NCI-H1105 treated with DMSO at 0.1 percent for 48 hours (cell line): ENCODE results near the gene KCNA10.

Experiments
- DNase-seq: peaks from one replicate; lab custom pipeline; 2025; lab: John Stamatoyannopoulos, UW

Gene KCNA10

GRCh38 chr1:110477445-110477957, 41.5 kb downstream of the KCNA10 start:
- no peak for DNase-seq

- no peak for DNase-seq
These were observed 41.9 kb downstream of the KCNA10 start for GRCh38 chr1:110477041-110477440.

DNA sequence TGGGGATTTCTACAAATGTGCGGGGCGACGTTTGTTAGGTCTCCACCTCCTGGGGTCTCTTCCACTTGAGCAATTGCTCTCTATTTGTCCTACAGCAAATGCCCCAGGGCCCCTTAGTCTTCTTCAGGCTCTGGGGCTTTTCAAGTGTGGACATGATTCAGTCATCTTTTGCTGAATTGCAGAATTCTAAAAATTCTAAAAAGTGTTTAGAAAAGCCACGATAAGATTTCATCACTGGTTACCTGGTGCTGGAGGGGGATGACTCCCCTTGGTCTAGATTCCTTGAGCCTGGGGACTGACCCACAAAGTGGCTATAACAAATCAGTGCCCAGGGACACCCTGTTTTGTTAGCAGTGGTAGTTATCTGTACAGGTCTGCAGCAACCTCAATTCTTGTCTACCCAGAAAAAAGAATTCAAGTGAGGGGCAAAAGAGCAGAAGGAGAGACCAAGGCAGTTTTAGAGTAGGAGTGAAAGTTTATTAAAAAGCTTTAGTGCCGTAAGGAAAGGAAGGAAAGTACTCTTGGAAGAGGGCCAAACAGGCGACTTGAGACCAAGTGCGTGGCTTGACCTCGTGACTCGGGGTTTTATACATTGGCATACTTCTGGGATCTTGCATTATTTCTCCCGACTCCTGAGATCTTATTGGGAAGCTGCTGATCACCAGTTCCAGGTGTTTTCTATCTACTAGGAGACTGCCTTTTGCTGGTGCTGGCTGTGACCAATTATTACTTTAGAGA, 42.8 kb downstream of the KCNA10 start:
- no peak for DNase-seq

DNA sequence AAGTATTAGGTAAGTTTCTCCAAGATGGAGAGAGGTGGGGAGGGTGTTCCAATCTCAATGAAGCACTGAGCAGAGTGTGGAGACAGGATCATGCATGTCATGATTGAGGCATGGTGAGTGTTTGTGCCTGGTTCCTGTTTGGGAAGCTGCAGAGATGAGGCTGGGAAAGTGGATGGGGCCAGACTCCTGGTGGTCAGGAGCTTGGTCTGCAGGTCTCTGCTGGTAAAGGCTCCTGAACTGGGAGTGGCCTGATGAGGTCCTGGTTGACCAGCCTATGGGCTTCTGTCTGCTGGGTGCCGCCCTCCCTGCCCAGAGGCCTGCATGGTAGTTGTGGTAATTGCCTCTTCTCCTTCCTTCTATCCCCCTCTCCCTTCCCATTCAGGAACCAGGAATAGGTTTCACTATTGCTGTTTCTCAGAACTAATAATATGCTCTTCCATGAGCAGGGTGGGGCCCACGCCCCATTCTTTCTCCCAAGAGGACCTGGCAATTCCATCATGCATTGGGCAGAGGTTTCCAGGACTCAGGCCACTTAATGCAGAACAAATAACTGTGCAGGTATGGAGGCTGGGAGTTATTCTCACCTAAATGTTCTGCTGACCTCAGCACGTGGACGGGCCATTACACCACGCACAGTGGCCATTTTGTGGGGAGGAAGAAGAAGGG, 43.5 kb downstream of the KCNA10 start:
- no peak for DNase-seq

GRCh38 chr1:110474444-110474843, 44.5 kb downstream of the KCNA10 start:
- no peak for DNase-seq

- no peak for DNase-seq
These were observed 46.4 kb downstream of the KCNA10 start for GRCh38 chr1:110472546-110472945.

DNA sequence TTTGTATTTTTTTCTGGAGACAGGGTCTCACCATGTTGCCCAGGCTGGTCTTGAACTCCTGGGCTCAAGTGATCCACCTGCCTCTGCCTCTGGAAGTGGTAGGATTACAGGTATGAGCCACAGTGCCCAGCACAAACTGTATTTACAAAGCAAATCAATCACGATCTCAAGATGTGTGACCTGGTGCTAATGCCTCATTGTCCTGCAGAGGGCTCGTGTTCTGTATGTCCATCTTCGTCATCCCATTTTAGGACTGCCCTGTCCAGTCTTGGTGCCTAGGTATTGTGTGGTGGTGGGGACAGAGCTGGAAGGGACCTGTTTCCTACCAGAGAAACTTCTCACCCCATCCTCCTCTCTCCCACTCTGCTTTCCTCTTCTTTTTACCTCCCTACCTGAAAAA, 47.8 kb downstream of the KCNA10 start:
- no peak for DNase-seq
